Natural killer cell (primary cell): ENCODE results near the gene GANC. TPM values are rescaled to one million over a fixed set of nuclear protein-coding genes. Genes with fewer than 3 reads are reported as not detected.

Source experiments
- ATAC-seq, 3 donors: fragments of 150-1000 bp in 2 of 3; fragments of 200-7000 bp in 1 of 3; cut with Tn5 transposase; 1 replicate in 1 of 3; 2 replicates in 2 of 3; pipeline ENCODE4 v1.10.0; 2021; ENCODE audit warnings: mild to moderate bottlenecking in 2 of 3, moderate library complexity in 2 of 3
- DNase-seq, 2 donors: peaks; one replicate each; pipeline versions ENCODE4 v3.0.0 to v3.0.0-alpha.2; 2013 to 2021; ENCODE audit warnings: mixed read lengths in 1 of 2
- H3K27ac ChIP-seq: one replicate; pipeline ENCODE4 v1.5.1; 2013; ENCODE audit warnings: mild to moderate bottlenecking, low read length
- H3K27me3 ChIP-seq: one replicate; pipeline ENCODE4 v1.6.1; 2013; ENCODE audit warnings: low read length; ENCODE audit not compliant: control insufficient read depth, insufficient read depth
- H3K36me3 ChIP-seq: one replicate; pipeline ENCODE4 v1.6.1; 2013; ENCODE audit warnings: low read length; ENCODE audit not compliant: control insufficient read depth, insufficient read depth
- H3K4me1 ChIP-seq: one replicate; pipeline ENCODE4 v1.6.1; 2013; ENCODE audit warnings: low read length; ENCODE audit not compliant: control insufficient read depth, insufficient read depth
- H3K4me3 ChIP-seq: one replicate; pipeline ENCODE4 v1.5.1; 2013; ENCODE audit warnings: low read length
- H3K9me3 ChIP-seq: one replicate; pipeline ENCODE4 v1.6.1; 2013; ENCODE audit warnings: low read length; ENCODE audit not compliant: control insufficient read depth, insufficient read depth
- H3K27ac Mint-ChIP-seq, 2 donors: one replicate each; pipeline ENCODE4 v1.8.0; 2022; ENCODE audit warnings: mild to moderate bottlenecking in 2 of 2, mixed read lengths in 2 of 2, moderate library complexity in 1 of 2
- H3K27me3 Mint-ChIP-seq, 2 donors: one replicate each; pipeline ENCODE4 v1.8.0; 2022; ENCODE audit warnings: low read depth in 2 of 2, mixed read lengths in 2 of 2
- H3K36me3 Mint-ChIP-seq: one replicate; pipeline ENCODE4 v1.8.0; 2022; ENCODE audit warnings: mixed read lengths
- H3K4me1 Mint-ChIP-seq, 2 donors: one replicate each; pipeline ENCODE4 v1.8.0; 2022; ENCODE audit warnings: mixed read lengths in 2 of 2
- H3K4me3 Mint-ChIP-seq: one replicate; pipeline ENCODE4 v1.8.0; 2022; ENCODE audit warnings: mild to moderate bottlenecking, moderate library complexity, mixed read lengths
- H3K9me3 Mint-ChIP-seq, 2 donors: one replicate each; pipeline ENCODE4 v1.8.0; 2022; ENCODE audit warnings: mixed read lengths in 2 of 2
- CTCF ChIP-seq: fragments of 200-600 bp; IDR thresholded peaks from one replicate; pipeline ENCODE4 v1.8.0; 2022; ENCODE audit warnings: antibody characterized with exemption
- WGBS: methylation state at CpG from one replicate; pipeline ENCODE4 v1.1.7; 2013; ENCODE audit warnings: missing lambda C conversion rate; ENCODE audit not compliant: insufficient coverage; 5-methylcytosine and 5-hydroxymethylcytosine counted together
- intact Hi-C: fragments of 100-400 bp; cut with micrococcal nuclease; formaldehyde crosslinking; loops from one replicate; pipeline ENCODE4 v1.14.2; 2022
- total RNA-seq, 4 donors: library from RNA; stranded (reverse); fragments of 120-200 nt in 1 of 4; gene quantifications; one replicate each; pipeline versions ENCODE4 v1.2.3 to v1.2.4, GENCODE V29; 2013 to 2022

The GANC gene
- total RNA-seq, 3 donors from 2014 or later (not counting 1 experiment from before 2014, with no cell fraction given), result 23.5 to 31.3 (median 24.3) TPM

- no peak overlapping the region for H3K27ac ChIP-seq
- no peaks in the 10 kb centered on the region for H3K9me3 ChIP-seq
- DNase-seq, result no peak
- H3K4me1 ChIP-seq, result no peaks in the 10 kb centered on the region
- 73% methylated on average over 6 of the region's 7 CpGs for WGBS
- Mint-ChIP-seq H3K27me3 (no peaks in the 10 kb centered on the region), H3K4me3 (no peak overlapping the region), H3K9me3 (no peaks in the 10 kb centered on the region), H3K4me1 (peaks cover 0 to 5% of the 10 kb centered on the region in 2 donors), H3K27ac (no peak overlapping the region), H3K36me3 (no peaks in the 10 kb centered on the region)
- H3K4me3 ChIP-seq, result no peak overlapping the region
- H3K27me3 ChIP-seq, result no peaks in the 10 kb centered on the region
- no peak for ATAC-seq
- intact Hi-C loops, result no loop called here
- no peaks in the 10 kb centered on the region for H3K36me3 ChIP-seq
- no peak for TF ChIP-seq CTCF
Measured at GRCh38 chr15:42359985-42360384, 87.0 kb downstream of the GANC start.

GRCh38 chr15:42360535-42361112 lies 87.6 kb downstream of the GANC start:
- H3K4me3 Mint-ChIP-seq, result no peak overlapping the region
- no peaks in the 10 kb centered on the region for H3K27me3 Mint-ChIP-seq
- H3K27ac ChIP-seq, result no peak overlapping the region
- DNase-seq (no peak), ATAC-seq (no peak)
- intact Hi-C loops, result no loop called here
- no peaks in the 10 kb centered on the region for H3K36me3 Mint-ChIP-seq
- H3K4me3 ChIP-seq, result no peak overlapping the region
- H3K9me3 Mint-ChIP-seq, result no peaks in the 10 kb centered on the region
- H3K36me3 ChIP-seq, result no peaks in the 10 kb centered on the region
- no peak for TF ChIP-seq CTCF
- H3K4me1 ChIP-seq, result no peaks in the 10 kb centered on the region
- no peaks in the 10 kb centered on the region for H3K27me3 ChIP-seq
- H3K27ac Mint-ChIP-seq, result no peak overlapping the region
- 99% methylated on average over 5 of the region's 5 CpGs for WGBS
- H3K4me1 Mint-ChIP-seq, result peaks cover 0 to 5% of the 10 kb centered on the region in 2 donors
- no peaks in the 10 kb centered on the region for H3K9me3 ChIP-seq

- H3K27me3 Mint-ChIP-seq, result no peaks in the 10 kb centered on the region
- H3K27ac Mint-ChIP-seq, result no peak overlapping the region
- no peak for TF ChIP-seq CTCF
- H3K9me3 Mint-ChIP-seq, result no peaks in the 10 kb centered on the region
- no peak overlapping the region for H3K4me3 Mint-ChIP-seq
- no peaks in the 10 kb centered on the region for H3K36me3 ChIP-seq
- intact Hi-C loops, result no loop called here
- no peaks in the 10 kb centered on the region for H3K9me3 ChIP-seq
- H3K27ac ChIP-seq, result no peak overlapping the region
- H3K36me3 Mint-ChIP-seq, result no peaks in the 10 kb centered on the region
- H3K4me1 ChIP-seq, result no peaks in the 10 kb centered on the region
- no CpG with 5 or more reads among the region's 3 CpGs for WGBS
- DNase-seq (no peak), ATAC-seq (no peak)
- H3K4me3 ChIP-seq, result no peak overlapping the region
- peaks cover 0 to 5% of the 10 kb centered on the region in 2 donors for H3K4me1 Mint-ChIP-seq
- H3K27me3 ChIP-seq, result no peaks in the 10 kb centered on the region
Measured at GRCh38 chr15:42363487-42363886, 90.5 kb downstream of the GANC start.

GRCh38 chr15:42363942-42364341 lies 90.9 kb downstream of the GANC start:
- no peaks in the 10 kb centered on the region for H3K27me3 ChIP-seq
- no peaks in the 10 kb centered on the region for H3K9me3 ChIP-seq
- DNase-seq (no peak), ATAC-seq (no peak)
- H3K36me3 ChIP-seq, result no peaks in the 10 kb centered on the region
- no peak for TF ChIP-seq CTCF
- intact Hi-C loops, result no loop called here
- H3K4me3 Mint-ChIP-seq, result no peak overlapping the region
- no peak overlapping the region for H3K4me3 ChIP-seq
- no peak overlapping the region for H3K27ac ChIP-seq
- no peak overlapping the region for H3K27ac Mint-ChIP-seq
- no peaks in the 10 kb centered on the region for H3K36me3 Mint-ChIP-seq
- H3K9me3 Mint-ChIP-seq, result no peaks in the 10 kb centered on the region
- H3K4me1 ChIP-seq, result no peaks in the 10 kb centered on the region
- H3K4me1 Mint-ChIP-seq, result peaks cover 0 to 5% of the 10 kb centered on the region in 2 donors
- H3K27me3 Mint-ChIP-seq, result no peaks in the 10 kb centered on the region
